Measurements from ENCODE around the gene RHBDD1.

Gene RHBDD1

DNA sequence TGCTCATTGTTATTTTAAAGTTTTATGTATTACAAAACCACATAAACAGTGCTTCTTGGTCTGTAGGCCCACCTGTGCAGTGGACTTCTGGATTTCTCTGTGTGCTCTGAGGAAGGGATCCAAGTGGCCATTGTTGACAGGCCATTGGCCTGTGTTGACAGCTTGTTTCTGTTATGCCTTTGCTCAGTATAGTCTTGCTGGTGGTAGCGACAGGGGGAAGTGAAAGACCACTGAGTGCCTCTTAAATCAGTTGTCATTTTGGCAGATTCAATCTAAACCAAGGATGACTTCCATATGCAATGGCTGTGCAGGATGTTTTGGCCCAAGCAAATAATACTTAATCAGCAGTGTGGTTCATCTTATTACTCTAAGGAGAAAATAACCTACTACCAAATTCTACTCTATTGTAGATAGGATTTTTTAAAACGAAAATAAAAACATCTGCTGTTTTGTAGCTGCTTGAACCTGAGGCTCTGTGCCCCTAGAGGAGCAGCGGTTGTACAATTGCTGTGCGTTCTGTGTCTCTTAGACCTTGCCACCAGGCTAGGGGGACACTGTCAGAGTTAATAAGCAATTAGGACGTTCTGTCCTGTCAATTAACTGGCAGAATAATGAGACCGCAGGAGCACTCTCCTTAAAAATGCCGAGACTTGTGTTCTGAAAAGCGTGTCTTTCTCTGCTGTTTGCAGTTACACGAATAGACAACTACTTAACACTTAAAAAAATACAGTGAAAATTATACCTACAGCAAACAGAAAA is 108.2 kb downstream of the RHBDD1 start:
- DNase-seq, result no peak

DNA sequence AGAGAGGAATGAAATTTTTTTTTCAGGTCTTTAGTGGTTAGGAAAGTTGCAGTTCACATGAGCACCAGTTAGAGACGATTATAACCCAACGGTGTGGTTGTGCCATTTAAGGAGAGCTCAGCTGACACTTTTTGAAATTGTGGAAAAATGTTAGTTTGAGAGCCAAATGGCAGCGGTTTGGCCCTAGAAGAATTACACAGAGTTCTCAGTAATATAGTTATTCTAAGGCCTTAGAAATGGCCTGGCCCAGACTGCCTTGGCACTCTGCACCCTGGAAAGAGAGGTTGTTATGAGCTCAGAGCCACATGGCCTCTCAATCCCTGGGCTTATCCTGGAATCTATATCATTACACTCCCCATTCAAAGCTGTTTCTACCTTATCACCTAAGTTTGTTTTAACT is 117.4 kb downstream of the RHBDD1 start:
- DNase-seq, result no peak

DNA sequence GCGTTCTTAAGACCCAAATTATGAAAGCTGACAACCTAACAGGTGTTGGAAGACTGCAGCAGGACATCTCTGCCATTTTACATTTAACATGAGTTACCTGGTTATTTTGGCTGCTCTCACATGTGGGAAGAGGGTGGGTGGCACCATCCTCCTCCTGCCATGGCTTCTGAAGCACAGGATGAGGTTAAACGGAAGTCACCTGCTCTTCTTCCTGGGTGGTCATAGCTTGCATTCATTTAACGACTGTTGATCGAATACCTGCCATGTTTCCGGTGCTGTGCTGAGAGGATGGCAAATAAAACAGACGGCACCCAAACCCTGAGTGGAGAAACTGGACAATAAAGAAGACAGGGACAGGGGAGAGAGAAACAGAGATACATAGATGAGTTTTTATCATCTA is 118.0 kb downstream of the RHBDD1 start:
- DNase-seq, result no peak

DNA sequence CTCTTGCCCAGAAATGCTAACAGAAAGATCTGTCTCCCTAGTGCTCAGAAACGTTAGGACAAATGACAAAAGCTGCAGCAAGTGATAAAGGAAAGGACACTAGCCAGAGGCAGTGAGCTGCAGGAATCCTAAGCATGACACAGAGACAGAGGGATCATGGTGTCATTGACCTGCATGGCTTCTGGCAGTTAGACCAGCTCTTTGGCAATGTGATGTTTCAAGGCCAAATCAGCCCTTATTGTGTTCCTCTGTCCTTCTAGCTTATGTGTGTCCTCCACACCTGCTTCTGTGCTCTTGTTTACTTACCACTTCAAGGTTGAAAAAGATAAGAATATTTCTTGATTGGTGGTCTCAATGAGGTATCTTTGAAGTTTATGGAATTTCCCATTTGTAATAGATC is 120.8 kb downstream of the RHBDD1 start:
- DNase-seq, result no peak

DNA sequence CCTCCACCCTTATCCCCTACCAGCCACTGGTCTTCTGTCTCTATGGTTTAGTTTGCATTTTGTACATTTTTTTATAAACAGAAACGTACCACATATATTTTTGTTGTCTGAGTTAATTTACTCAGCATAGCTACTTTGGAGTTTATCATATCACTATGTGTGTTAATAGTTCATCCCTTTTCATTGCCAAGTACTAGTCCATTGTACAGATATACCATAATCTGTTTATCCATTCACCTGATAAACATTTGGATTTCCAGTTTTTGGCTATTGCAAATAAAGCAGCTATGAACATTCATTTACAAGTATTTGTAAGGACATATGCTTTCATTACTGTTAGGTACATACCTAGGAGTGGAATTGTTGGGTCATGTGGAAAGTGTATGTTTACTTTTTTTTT is 123.6 kb downstream of the RHBDD1 start:
- no peak for DNase-seq

DNA sequence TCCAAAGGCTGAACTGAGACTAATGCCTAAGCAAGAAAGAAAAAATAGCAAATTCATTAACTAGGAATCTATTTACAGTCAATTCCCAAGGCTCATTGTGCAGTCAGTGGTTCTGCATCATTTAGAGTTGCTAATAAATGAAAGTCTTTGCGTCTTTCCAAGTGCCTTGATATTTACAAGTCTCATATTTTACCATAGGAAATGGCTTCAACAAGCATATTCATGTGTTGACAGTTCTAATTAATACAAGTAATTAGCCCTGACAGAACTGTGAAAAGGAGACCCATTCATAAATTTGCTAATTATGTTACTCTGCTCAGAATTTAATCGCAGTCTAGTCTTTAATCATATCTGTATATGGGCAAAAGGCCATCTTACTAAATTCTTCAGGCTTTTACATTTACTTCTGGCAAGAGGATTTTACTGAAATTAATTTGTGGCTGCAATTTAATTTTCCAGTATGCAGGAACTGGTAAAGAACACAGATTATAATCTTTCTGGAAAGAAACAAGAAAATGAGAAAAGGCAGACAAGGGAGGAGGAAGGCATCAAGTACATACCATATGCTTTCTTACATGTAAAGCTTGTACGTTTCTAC is 126.4 kb downstream of the RHBDD1 start:
- no peak for DNase-seq

DNA sequence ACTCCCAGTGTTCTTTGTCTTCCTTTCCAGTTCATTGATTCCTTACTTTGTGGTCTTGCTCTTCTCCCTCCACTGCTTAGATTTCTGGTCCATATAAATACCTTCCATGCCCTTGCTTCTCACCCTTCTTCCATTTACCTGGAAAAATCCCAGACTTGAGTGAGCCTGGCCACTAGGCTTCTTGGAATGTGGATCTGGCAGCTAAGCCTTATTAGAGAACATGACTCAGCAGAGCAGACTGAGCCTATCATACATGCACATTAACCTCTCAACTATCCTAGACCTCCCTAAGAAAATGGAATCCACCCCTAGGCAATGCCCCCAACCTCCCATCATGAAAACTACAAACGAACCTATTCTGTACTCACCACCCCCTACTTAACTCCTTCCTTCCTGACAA is 127.7 kb downstream of the RHBDD1 start:
- DNase-seq, result no peak

DNA sequence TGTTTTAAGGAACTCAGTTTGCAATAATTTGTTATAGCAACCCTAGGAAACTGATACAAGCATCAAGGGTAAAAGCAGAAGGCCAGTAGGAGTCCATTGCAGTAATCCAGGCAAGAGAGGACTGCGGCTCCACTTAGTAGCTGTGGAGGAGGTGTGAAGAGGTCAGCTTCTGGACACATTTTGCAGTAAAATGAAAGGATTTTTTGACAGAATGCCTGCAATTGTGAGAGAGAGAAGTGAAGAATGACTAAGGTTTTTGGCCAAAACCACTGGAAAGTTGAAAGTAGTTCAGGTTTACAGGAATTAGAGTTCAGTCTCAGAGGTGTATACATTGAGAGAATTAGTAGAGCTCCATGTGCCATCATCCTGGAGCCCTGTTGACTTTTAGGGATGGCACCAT is 129.5 kb downstream of the RHBDD1 start:
- DNase-seq, result no peak

DNA sequence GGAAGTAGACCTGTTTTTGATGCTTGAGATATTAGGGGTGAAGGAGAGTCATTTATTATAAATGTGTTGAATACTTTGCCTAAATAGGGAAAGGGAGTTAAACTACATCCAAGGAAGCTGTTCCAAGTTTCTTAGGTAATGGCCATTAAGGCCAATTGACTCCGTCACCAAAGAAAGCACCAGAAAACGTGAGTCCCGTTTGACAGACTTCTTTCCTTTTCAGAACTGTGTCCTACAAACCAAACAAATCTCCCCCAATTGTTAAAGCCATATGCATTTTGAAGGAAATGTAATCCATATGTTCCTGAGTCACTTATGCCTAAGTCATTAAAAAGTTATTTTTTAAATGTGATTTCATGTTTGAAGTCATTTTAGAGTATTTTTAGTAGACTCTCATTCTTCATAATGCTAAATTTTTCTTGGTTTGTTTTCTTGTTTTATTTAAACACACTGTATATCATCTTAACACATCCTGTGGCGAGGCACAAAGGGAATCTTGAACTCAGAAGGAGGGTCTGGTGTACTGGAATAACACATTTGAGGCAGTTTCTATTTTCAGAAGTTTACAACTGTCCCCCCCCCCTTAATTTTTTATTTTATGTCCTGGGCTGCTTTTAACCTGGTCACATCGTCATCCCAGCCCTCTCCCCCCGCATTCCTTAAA is 133.7 kb downstream of the RHBDD1 start:
- DNase-seq, result no peak

DNA sequence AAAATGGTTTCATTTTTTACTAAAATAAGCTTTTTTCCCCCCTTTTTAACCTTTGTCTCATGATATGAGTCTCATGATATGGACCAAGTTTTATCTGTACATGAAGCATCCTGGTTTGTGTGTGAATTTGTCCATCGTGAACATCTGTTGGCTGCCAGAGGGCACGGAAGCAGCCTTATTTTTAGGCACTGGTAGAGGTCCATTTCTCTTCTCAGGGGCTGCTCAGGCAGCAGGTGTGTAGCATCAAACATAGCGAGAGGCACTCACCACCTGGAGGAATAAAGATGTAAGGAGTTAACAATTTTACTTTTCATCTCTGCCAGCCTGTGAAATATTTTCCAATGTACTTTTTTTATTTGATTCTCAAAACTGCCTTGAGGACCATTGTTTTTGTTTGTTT is 134.5 kb downstream of the RHBDD1 start:
- DNase-seq, result no peak

DNA sequence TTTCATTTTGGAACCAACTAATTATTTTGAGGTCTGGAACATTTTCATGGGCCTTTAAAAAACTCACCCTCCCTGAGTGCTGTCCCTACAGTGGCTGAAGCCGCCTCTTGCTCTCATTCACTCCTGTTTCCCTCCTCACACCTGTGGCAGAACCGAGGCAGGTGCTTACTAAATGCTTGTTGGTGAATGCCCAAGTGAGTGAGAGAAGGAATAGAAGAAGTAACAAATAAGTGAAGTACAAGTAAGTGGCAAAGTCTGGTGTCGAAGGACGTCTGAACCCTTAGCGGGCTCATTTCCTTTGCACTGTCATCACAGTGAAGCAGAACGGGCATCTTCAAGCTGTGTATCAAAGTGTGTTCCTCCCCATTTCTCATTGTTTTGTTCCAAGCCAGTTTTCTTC is 135.2 kb downstream of the RHBDD1 start:
- no peak for DNase-seq

DNA sequence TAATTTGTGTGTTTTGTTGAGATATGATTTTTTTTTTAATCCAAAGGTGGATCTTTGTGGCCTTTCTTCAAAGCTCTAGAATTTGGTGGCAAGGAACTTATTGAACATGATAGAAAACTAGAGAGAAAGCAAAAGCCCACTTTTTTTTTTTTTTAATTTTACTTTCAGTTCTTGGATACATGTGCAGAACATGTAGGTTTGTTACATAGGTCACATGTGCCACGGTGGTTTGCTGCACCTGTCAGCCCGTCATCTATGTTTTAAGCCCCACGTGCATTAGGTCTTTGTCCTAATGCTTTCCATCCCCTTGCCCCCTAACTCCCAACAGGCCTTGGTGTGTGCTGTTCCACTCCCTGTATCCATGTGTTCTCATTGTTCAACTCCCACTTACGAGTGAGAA is 135.9 kb downstream of the RHBDD1 start:
- no peak for DNase-seq

DNA sequence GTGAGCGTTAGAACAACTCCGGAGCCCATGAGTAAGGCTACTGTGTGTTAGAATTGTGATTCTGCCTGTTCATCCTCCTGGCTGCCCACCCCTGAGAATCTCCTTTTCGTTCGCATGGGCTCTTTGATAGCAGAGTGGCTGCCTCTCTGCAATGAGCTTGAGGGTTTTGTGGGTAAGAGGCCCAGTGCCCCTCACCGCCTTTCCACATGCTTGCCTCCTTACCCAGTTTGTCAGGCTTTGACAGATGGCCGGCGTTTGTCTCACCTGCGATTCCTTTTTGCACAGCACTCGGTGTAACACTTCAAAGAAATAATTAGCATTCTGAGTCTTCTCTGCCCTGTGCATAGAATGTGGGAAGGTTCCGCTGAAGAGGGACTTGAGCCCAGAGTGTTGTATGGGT is 138.0 kb downstream of the RHBDD1 start:
- DNase-seq, result no peak

DNA sequence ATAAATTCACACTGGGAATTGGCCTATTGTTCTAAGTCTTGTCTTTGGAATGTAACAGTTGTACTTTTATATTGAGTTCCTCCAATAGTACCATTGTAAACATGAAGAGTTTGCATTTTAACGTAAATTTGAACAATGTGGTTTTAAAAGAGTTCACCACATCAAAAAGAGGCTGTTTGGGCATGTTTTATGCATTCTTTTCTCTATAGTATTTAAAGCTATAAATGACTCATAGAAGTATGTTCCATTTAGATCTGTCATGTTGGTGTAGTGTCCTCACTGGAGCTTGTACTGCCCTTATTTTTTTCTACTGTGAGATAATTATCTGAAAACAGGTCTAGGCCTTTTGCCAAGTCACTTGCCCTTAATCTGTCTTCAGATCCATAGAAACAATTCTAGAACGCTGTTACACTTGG is 141.9 kb downstream of the RHBDD1 start:
- DNase-seq, result no peak

DNA sequence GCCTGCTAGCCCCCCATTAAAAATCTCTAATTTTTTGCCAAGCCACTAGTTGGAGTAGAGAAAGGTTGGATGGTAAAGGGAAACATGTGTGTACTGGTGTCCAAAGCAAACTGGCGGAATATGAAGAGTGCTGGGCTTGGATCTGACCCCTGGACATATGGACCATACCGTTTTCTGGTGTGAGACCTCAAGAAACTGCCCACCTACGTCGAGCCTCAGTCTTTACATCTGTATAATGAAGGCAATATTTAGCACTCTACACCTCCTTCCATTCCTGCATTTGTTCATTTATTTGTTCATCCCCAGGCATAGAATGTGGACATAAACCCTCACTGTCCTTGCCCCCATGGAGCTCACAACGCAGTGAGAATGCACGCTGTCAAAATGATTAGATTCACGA is 142.4 kb downstream of the RHBDD1 start:
- no peak for DNase-seq

DNA sequence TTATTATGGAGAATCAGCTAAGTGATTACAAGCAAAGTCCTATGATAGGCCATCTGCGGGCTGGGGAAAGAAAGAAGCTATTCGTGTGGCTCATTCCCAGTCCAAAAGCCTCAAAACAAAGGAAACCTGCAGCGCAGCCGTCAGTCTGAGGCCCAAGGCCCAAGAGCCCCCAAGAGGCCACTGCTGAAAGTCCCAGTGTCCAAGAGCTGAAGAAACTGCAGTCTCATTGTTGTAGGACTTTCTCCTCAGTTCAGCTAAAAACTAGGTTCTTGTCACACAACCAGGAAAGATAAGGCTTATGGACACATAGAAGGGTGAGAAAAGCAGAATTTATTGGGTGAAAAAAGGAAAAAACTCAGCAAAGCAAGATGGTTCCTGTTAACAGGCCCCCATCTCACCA is 143.2 kb downstream of the RHBDD1 start:
- no peak for DNase-seq

DNA sequence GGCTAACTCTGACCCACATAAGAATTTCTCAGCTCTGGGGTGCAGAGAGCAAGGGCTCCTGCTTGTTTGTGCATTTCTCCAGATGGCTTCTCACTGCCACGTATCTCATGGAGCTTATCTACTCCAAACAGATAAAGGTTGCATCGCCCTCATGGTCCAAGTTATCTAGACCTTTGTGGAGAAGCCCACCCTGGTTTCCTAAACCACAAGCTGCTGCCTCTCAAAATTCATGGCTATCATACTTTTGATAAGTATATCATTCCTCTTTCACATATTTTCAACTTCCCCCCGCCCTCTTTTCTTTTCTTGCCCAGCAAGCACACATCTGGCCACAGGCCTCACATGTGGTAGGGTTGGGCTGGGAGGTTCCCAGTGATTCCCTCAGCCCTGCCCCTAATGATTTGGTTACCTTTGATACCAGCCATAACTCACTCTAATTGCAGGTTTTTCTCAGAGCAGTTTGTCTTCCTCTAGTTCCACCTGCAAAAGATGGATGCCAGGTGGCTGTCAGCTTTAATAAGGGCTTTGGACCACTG is 146.0 kb downstream of the RHBDD1 start:
- no peak for DNase-seq

DNA sequence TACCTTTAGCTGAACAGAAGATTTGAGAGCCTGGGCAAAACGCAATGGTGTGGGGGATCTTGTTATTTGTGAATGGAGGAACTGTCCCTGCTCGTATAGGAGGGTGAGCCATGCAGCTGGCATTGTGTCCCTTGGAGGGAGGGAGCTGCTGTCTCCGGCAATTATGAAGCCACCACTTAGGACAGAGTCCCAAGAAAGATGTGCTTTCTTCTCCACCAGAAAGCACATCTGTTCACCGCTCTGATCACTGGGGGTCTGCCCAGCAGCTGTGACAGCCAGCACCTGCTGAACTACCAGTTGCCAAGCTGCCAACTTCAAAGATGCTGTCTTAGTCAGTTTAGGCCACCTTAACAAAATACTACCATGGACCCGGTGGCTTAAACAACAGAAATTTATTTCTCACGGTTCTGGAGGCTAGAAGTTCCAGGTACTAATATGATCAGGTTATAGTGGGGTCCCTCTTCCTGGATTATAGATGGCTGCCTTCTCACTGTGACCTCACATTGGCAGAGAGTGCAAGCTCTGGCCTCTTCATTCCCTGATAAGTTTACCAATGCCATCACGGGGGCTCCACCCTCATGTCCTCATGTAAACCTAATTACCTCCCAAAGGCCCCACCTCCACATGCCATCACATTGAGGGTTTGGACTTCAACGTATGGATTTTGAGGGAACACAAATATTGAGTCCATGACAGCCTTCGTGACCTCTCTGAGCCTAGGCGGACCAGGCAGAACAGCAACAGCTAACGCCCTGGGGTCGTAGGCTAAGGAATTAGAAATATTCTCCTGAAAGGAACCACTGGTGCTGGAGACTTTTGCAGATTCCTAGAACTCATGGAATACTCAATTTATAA is 148.3 kb downstream of the RHBDD1 start:
- DNase-seq, result no peak

DNA sequence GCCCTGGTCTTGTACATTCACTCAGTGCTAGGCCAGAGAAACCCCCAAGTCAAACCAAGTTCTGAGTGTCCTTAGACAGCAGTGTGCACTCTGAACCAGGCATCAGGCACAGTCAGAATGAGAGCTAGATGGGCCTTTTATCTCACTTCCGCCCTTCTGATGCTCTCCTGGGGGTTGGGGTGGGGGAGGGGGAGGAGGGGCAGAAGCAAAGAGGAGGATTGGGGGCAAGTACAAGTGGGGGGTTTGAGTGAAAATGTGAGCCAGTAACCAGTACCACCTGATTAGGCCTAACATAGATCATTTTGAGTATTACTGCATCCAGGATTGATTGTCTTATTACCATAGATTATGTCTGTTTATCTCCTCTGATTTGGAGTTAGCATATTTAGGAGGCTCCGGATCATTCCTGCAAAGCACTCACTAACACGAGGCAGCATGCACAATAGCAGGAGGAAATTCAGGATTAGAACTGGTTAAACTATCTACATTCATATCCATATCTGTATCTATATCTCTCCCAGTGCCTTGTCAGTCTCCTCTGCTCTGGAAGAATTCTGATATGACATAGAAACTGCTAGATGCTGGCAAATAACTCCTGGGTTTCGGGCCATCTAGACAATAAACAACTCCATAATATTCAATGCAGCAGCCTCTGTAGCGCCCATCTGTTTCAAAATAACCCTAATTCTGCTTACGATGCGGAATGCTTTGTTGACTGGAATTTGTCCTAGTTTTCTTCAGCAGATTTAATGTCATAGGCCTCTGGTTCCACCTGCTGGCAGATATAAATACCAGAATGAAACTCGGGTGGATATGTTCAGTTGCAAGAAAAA is 149.1 kb downstream of the RHBDD1 start:
- DNase-seq, result peak; percentile 10

DNA sequence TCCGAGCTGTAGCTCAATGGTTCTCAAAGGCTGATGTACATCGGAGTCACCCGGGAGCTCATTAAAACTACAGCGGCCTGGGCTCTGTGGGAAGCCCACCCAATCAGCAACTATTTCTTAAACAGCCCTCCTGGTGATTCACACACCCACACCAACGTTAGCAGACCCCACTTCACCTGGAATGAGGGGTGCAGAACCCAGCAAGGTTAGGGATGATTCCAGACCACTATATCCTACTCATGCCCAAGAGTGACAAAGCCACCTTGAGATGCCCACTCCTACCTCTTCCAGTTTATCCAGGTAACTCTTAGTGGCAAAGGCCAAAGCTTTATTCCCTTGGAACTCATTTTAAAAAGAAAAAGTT is 149.7 kb downstream of the RHBDD1 start:
- DNase-seq, result no peak

DNA sequence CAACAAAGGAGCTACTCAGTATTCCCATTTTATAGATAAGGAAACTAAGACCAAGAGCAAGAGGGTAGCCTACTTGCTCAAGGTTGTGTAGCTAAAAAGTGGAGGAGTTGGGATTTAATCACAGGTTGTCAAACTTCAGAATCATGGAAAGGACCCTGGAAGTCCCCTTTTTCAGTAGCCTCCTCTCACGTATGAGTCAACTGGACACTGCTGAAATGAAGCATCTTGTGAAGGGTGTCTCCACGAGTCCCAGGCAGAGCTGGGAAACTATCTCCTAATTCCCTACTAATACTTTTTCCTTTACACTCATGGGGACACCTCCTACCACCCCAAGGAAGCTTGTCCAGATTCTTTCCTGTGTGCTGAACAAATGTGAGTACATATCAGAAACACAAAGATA is 155.8 kb downstream of the RHBDD1 start:
- DNase-seq, result no peak

DNA sequence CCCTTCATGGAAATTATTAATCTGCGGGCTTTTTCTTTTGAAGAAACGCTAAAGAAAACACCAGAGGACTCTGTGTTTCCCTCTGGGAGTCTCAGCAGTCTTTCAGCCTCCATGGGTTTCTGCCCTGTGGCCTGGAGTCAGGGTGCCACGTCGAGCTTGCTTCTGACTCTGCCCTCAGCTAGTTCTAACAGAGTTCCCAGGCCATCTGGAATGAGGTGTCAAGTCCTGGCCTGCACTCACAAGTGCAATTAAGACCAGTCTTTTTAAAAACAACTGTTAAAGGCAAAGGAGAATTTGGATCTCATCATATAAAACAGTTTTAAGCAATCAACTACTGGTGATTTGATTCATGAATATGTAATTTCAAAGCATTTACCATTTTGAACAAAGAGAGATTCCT is 157.3 kb downstream of the RHBDD1 start:
- no peak for DNase-seq
